ENCODE measurements around the gene ZNF230. TPM values are rescaled to one million over a fixed set of nuclear protein-coding genes. Genes with fewer than 3 reads are reported as not detected.

ZNF230 gene
- total and polyA plus RNA-seq, 2 of the 8 experiments (the other 6 are each of a cell fraction or from before 2014, with no cell fraction given) = 1.5 to 3.6 TPM

DNA sequence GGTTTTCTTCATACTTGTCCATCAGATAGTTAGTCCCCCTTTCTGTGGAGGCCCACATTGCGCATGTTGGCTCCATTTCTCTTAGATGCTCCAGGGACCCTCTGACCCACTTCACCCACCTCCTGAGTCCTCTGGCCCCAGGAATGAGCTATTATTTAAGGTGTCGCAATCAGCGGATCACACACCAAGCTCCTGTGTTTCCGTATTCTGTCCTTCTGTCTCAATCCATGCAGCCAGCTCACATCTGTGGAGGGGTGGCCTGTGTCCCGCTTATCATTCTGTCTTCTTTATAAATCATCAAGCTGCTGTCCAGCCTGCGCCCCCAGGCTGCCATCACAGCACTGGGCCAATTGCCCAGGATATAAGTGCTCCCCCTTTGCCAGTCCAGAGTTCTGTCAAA lies 4.7 kb downstream of the ZNF230 start:
- Histone ChIP-seq H3K56ac (replicated peaks; ENCODE audit: insufficient read length, low read depth, low read length) (no peak overlapping the region), H3K14ac (ENCODE audit: insufficient read length) (no peak overlapping the region), H3K4me2 (ENCODE audit: insufficient read depth in 1 of 2, low read depth in 2 of 2, low read length in 2 of 2) (no peak overlapping the region), H2AFZ (ENCODE audit: low read length) (no peak overlapping the region), H2BK20ac (ENCODE audit: low read length) (no peak overlapping the region), H2BK120ac (replicated peaks; ENCODE audit: low read depth, low read length) (no peak overlapping the region), H3K4me3 (ENCODE audit: extremely low read depth in 1 of 4, insufficient read depth in 2 of 4, low read depth in 3 of 4, low read length in 4 of 4) (no peak overlapping the region), H3K36me3 (ENCODE audit: control insufficient read depth in 2 of 4, insufficient read depth in 4 of 4, low read length in 3 of 4) (peaks cover 2 to 39% (median 28%) of the 10 kb centered on the region in 4 experiments; a peak in 6 of 8 replicates), H4K5ac (ENCODE audit: insufficient read length, low read depth, low read length) (no peak overlapping the region), H4K8ac (ENCODE audit: extremely low read depth, insufficient read depth, low read length) (no peak overlapping the region), H4K91ac (replicated peaks; ENCODE audit: insufficient read length, low read length) (no peak overlapping the region), H3K23ac (ENCODE audit: insufficient read length) (no peak overlapping the region), H2BK15ac (ENCODE audit: low read length) (no peak overlapping the region), H2BK12ac (ENCODE audit: low read depth, low read length) (no peak overlapping the region), H3K79me2 (ENCODE audit: control insufficient read depth in 1 of 2, insufficient read depth in 2 of 2, low read length in 2 of 2) (no peaks in the 10 kb centered on the region), H2BK5ac (ENCODE audit: low read depth, low read length) (no peak overlapping the region), H3K4ac (replicated peaks; ENCODE audit: insufficient read length, low read depth, low read length) (no peak overlapping the region), H3K18ac (ENCODE audit: extremely low read depth, low read length) (no peak overlapping the region), H3K23me2 (ENCODE audit: low read depth, low read length) (peaks cover 5% of the 10 kb centered on the region), H2AK5ac (ENCODE audit: low read depth, low read length) (no peak overlapping the region), H3K27me3 (replicated peaks in 1 of 4; ENCODE audit: control insufficient read depth in 3 of 4, extremely low read depth in 1 of 4, insufficient read depth in 3 of 4, low read length in 3 of 4) (no peaks in the 10 kb centered on the region), H3K4me1 (replicated peaks in 1 of 4; ENCODE audit: control insufficient read depth in 3 of 4, insufficient read depth in 4 of 4, low read length in 3 of 4) (peaks cover 0 to 3% (median 0%) of the 10 kb centered on the region in 4 experiments; a peak in 1 of 7 replicates), H4K20me1 (replicated peaks in 1 of 2; ENCODE audit: control insufficient read depth in 1 of 2, insufficient read depth in 2 of 2, low read length in 2 of 2) (no peaks in the 10 kb centered on the region), H3K27ac (ENCODE audit: low read depth, low read length) (no peak overlapping the region), H3K9ac (replicated peaks in 1 of 4; ENCODE audit: extremely low read depth in 1 of 4, low read depth in 3 of 4, low read length in 3 of 4) (no peak overlapping the region), H3K79me1 (ENCODE audit: low read depth, low read length) (no peaks in the 10 kb centered on the region), H3K9me3 (ENCODE audit: insufficient read depth in 2 of 2, low read depth in 1 of 2, low read length in 1 of 2) (peaks cover 35 to 36% of the 10 kb centered on the region in 2 experiments)
- ChIA-PET CTCF (ENCODE audit: partially characterized antibody) (no interaction called here), POLR2A (ENCODE audit: partially characterized antibody) (no interaction called here)
- WGBS, 2 experiments (ENCODE audit: extremely low coverage in 1 of 2, insufficient coverage in 1 of 2, insufficient read length in 1 of 2, insufficient replicate concordance in 2 of 2, low coverage in 1 of 2, low lambda C conversion rate in 2 of 2, missing lambda C conversion rate in 1 of 2) = 94% methylated on average over 6 of the region's 6 CpGs; no CpG with 5 or more reads in 1 of the 2 experiments
- DNase-seq (ENCODE audit: low read depth in 1 of 2, low spot score in 2 of 2) = no peak
- FAIRE-seq = no peak
- TF ChIP-seq E2F6 (IDR thresholded peaks at IDR 0.05) = no peak
- TF ChIP-seq TAF1 (IDR thresholded peaks at IDR 0.05; ENCODE audit: low read depth, low read length) = no peak
- no peak for TF ChIP-seq RFX5 (IDR thresholded peaks at IDR 0.05; ENCODE audit: borderline replicate concordance, low read depth, low read length)
- no peak for TF ChIP-seq TBP (IDR thresholded peaks at IDR 0.05; ENCODE audit: low read depth, low read length)
- TF ChIP-seq JUN (IDR thresholded peaks at IDR 0.05; ENCODE audit: low read depth, low read length) = no peak
- no peak for TF ChIP-seq SRF (IDR thresholded peaks at IDR 0.05; ENCODE audit: low read depth, low read length)
- TF ChIP-seq SIN3A (conservative IDR thresholded peaks at IDR 0.05 in 1 of 2, IDR thresholded peaks at IDR 0.05 in 1 of 2; ENCODE audit: low read depth in 1 of 2, low read length in 2 of 2) = no peak
- no peak for TF ChIP-seq PHF8 (conservative IDR thresholded peaks at IDR 0.05; ENCODE audit: low read depth, low read length)
- TF ChIP-seq CBX5 (IDR thresholded peaks at IDR 0.05; ENCODE audit: low read depth, low read length) = no peak
- TF ChIP-seq CREB1 (IDR thresholded peaks at IDR 0.05) = no peak
- no peak for TF ChIP-seq ATF2 (IDR thresholded peaks at IDR 0.05; ENCODE audit: low read length)
- TF ChIP-seq KDM5A (IDR thresholded peaks at IDR 0.05; ENCODE audit: low read length) = no peak
- no peak for TF ChIP-seq TEAD4 (IDR thresholded peaks at IDR 0.05; ENCODE audit: low read depth, low read length)

Measured in H1 (cell line).